HG03064 (cell line): ENCODE data around the gene ERN1.

Experiments used
- ATAC-seq: cut with Tn5 transposase; IDR thresholded peaks from one replicate; pipeline ENCODE4 v1.9.1; 2021; ENCODE audit warnings: low read depth; ENCODE audit not compliant: unreplicated experiment

The ERN1 gene

DNA sequence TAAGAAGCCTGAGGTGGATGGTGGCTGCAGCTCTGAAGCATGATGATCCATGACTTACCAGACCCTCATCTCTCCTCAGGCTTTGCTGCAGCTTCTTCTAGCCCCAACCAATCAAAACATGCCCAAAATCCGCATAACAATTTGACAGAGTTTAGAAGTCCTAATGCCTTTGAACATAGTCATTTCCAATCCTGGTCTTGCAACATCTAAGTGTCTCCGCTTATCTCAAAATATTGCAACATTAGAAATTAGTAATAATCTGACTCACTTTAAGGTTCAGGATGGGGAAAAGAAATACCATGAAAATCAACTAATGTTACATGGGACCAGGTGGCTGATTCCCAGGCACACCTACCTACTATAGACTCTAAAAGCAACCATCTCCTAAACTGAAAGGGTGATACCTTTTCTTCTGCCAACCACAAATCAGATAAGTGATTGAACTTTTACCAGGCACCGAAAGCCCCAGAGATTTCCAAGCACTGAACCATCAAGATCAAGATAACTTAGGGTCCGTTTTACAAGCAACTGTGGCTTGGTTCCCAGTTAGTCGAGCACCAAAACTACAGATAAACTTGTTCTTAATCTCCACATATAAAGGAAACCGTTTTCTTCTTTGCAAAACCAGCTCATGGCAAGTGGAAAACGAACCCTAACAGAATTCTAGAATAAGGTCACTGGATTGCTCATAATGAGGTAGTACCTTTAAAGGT lies 14.0 kb downstream of the ERN1 start:
- no peak for ATAC-seq

- ATAC-seq, result no peak
Measured at GRCh38 chr17:64115043-64115698, 14.8 kb downstream of the ERN1 start.

DNA sequence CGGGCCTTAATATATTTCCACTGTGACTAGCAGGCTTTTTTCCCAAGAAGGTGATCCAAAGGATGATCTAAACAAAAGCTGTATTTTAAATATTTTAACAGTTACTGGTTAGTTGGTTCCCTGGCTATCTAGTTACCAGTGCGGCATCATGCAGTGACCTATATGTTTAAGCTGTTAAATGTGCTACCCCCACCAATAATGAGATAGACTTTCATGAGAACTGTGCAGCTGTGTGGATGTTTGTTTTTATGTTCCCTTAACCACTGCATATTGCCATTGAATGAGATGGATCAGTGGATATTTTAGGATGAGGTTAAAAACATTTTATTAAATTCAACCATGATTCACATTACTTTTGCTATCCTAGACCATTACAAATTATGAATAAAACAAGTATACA lies 16.9 kb downstream of the ERN1 start:
- no peak for ATAC-seq

- ATAC-seq, result no peak
Measured at GRCh38 chr17:64111831-64112230, 18.1 kb downstream of the ERN1 start.

- no peak for ATAC-seq
Measured at GRCh38 chr17:64110379-64111152, 19.4 kb downstream of the ERN1 start.

- no peak for ATAC-seq
Measured at GRCh38 chr17:64109400-64109799, 20.5 kb downstream of the ERN1 start.

DNA sequence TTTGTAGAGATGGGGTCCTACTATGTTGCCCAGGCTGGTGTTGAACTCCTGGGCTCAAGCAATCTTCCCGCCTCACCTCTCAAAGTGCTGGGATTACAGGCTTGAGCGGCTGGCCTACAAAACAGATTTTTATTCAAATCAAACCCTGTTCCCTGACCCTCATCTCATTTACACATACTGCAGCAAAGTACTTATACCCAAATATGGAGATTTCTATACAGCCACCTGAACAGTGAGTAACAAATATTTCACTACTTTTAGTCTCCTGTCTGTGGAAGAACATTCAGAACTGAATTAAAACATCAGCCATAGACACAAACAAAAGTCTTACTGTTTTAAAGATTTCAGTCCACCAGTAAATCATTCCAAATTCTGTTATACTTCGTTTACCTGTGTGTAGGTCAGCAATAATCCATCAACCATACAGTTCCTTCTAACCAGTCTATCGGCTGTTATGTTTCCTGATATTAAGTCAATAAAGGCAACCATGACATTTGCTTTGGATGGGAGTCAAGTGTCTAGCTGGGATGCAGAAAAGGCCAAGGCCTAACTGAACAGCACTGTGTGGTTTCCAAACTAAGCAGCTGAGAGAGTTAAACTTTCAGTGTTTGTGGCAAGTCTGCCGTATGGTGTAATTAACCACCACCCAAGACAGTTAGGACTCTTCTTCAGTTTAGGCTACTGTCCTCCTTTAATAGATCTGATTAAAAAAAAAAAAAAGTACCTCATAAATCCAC lies 22.3 kb downstream of the ERN1 start:
- ATAC-seq, result no peak

DNA sequence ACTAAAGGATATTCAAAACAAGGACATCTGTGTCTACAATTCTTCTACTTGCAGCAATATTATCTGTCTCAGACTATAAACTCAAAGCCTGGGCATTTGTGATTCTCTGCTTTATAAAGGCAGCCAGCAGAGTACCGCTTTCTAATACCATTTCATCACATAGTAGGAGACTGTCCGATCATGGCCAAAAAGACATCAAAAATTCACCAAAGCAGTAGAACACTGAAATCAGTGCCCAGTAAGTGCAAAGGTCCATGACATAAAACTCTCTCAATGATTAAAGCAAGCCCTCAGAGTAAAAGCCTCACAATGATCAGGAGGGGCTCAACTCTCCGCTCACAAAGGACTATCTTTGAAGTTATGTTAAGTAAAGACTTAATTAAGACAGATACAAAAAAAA lies 23.0 kb downstream of the ERN1 start:
- ATAC-seq, result no peak

- ATAC-seq, result no peak
Measured at GRCh38 chr17:64103391-64104364, 26.3 kb downstream of the ERN1 start.

GRCh38 chr17:64102627-64103390 lies 27.1 kb downstream of the ERN1 start:
- ATAC-seq, result no peak

DNA sequence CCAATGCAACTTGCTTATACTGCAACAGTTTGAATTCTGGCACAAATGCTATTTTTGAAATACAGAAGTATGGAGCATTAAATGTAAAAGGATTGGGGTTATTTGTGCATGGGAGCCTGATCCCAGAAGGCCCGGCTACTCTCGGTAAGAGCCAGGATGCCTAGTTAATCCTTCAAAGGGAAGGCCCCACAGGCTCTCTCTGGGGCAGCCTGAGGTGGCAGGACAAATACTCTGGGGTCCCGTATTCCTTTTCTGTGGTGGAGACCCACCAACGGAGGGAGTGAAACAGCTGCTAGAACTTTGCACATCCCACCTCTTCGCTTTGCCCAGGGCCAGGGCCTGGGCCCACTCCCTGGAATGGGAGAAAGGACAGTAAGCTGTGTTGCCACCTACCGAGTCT lies 30.4 kb downstream of the ERN1 start:
- ATAC-seq, result no peak

- ATAC-seq, result no peak
Measured at GRCh38 chr17:64097196-64097936, 32.6 kb downstream of the ERN1 start.

- ATAC-seq, result no peak
Measured at GRCh38 chr17:64096037-64096436, 33.9 kb downstream of the ERN1 start.

- ATAC-seq, result no peak
Measured at GRCh38 chr17:64095144-64095882, 34.6 kb downstream of the ERN1 start.

DNA sequence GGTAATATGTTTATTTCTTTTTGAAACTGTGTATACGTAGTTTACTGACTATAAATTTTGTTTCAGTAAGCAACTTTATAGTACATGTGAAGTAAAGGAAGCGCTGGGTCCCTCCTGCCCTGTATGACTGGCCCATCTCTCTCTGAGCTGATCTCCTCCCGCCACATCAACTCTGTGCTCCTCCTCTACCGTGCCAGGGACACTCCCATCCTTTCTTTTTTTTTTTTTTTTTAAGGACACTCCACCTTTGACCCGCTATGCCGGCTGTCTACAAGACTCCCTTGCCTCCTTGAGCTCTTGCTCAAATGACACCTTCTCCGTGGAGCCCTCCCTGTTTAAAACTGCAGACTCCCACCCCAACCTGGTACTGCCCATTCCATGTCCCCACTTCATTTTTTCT lies 35.5 kb downstream of the ERN1 start:
- ATAC-seq, result no peak

DNA sequence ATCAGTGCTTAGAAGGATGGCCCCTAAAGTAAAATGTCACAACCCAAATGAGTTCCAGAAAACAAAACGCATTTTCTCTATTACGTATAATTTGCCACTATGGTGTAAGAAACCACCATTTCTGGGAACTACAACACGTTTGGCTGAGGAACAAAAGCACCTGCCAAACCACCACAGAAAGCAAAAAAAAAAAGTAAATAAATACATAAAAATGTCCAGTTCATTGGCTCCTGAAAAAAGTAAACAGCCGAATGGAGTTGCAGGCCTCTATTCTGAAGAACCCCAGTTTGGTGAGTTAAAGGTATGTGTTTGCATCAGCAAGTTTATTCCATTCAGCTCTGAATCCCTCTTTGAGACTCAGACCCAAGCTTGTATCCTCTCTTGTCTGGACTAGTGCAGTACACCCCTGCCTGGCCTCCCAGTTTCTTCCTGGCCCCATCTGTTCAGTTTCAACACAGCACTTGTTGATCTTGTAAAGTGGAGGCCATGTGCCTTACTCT lies 36.9 kb downstream of the ERN1 start:
- no peak for ATAC-seq

DNA sequence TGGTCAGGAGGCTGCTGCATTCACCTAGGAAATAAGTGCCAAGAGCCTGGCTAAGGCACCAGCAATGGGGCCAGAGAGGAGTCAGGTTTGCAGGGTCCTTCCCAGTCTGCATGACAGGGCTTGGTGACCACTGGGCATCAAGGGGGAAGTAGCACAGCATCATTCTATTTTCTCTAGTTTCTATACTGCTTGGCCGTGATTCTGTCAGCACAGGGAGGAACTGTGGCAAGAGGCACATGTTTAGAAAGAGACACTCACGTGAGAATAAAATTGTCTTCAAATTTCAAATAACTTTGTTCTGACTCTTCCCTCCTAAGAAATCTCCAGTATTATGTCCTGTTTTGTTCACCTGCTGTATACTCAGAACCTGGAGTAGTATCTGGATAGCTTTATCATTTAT lies 37.8 kb downstream of the ERN1 start:
- ATAC-seq, result no peak

DNA sequence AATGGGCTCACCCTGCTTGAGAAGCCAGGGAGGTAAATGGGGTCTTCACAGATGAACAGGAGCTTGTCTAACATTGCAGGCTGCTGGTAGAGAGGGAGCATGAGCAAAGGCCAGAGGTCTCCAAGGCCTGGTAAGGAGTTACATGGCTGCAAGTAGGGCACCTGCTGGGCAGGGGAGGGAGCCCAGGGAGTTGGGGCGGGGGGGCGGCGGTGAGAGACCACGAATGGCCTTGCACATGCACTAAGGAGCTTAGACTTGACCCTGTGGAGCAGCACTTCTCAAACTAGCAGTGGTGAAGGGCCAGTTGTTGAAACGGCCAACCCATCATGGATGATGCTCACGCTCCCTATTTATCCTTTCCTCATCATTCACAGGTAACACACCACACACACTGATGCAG lies 38.4 kb downstream of the ERN1 start:
- no peak for ATAC-seq
